Tibial nerve (tissue), 4 donors: Measurements from ENCODE around the gene RBM33. TPM values are rescaled to one million over a fixed set of nuclear protein-coding genes. Genes with fewer than 3 reads are reported as not detected.

Source experiments
- DNase-seq, 2 donors: peaks; one replicate each; pipeline ENCODE4 v3.0.0-alpha.2; 2019; ENCODE audit warnings: low spot score in 2 of 2
- H3K27ac ChIP-seq, 4 donors: fragments of 200-600 bp; sonication (generic) in 3 of 4; one replicate each; pipeline ENCODE4 v1.5.1; 2017 to 2019; ENCODE audit warnings: mild to moderate bottlenecking in 1 of 4
- H3K27me3 ChIP-seq, 2 donors: fragments of 200-600 bp; sonication (generic) in 1 of 2; one replicate each; pipeline versions ENCODE4 v1.5.1 to v1.6.0; 2017 to 2019
- H3K36me3 ChIP-seq, 3 donors: fragments of 200-600 bp; sonication (generic); one replicate each; pipeline ENCODE4 v1.5.1; 2018 to 2019
- H3K4me1 ChIP-seq, 4 donors: fragments of 200-600 bp; sonication (generic) in 3 of 4; one replicate each; pipeline ENCODE4 v1.5.1; 2017 to 2019
- H3K4me3 ChIP-seq, 4 donors: fragments of 200-600 bp; sonication (generic) in 3 of 4; one replicate each; pipeline ENCODE4 v1.5.1; 2017 to 2019; ENCODE audit warnings: mild to moderate bottlenecking in 1 of 4, moderate library complexity in 1 of 4
- H3K9me3 ChIP-seq, 4 donors: fragments of 200-600 bp; sonication (generic) in 3 of 4; one replicate each; pipeline ENCODE4 v1.5.1; 2017 to 2019
- EP300 ChIP-seq, 2 donors: sonication (generic); formaldehyde crosslinking; IDR thresholded peaks; one replicate each; pipeline ENCODE4 v1.6.1; 2017; ENCODE audit warnings: antibody characterized with exemption in 2 of 2, mild to moderate bottlenecking in 1 of 2
- POLR2A ChIP-seq, 2 donors: fragments of 450-650 bp; IDR thresholded peaks; one replicate each; pipeline ENCODE4 v1.6.1; 2017; ENCODE audit warnings: antibody characterized with exemption in 2 of 2, mild to moderate bottlenecking in 2 of 2, moderate library complexity in 2 of 2
- WGBS, 2 donors: methylation state at CpG; one replicate each; pipeline ENCODE4 v1.1.5; 2018; 5-methylcytosine and 5-hydroxymethylcytosine counted together
- total RNA-seq, 4 donors: library from RNA; depleted of rRNA; stranded (reverse); fragments of >200 nt; gene quantifications; one replicate each; pipeline ENCODE4 v1.1.0, GENCODE V29; 2016
- TF ChIP-seq, protein P1 (sequence below), 5 experiments: fragments of 200-600 bp in 3 of 5; fragments of 450-650 bp in 2 of 5; sonication (generic) in 3 of 5; IDR thresholded peaks; one replicate each; pipeline ENCODE4 v1.5.1; 2016 to 2019; ENCODE audit warnings: antibody characterized with exemption in 5 of 5, mild to moderate bottlenecking in 3 of 5, moderate library complexity in 2 of 5

The RBM33 gene
- total RNA-seq, 4 donors from 2014 or later = 85.0 to 92.4 (median 88.3) TPM

DNA sequence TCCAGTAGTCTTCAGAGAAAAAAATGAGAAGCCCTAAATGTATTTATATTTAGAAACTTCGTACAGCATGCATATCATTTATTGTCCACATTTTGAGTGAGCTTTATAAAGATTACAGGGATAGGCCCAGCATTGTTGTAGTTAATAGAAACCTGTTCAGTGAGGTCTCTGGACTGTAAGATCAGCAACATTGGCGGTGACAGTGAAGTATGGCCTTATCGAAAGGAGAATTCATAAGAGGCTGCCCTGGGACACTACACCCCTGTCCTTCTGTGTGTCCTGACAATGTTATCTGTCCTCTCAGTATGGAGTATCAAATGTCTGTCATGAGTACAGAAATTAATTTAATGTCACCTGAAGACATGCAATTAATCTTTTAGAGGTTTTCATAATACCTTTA, 110.6 kb downstream of the RBM33 start:
- no peak overlapping the region for H3K27ac ChIP-seq
- no peak for DNase-seq
- H3K4me1 ChIP-seq = peaks cover 0 to 59% (median 12%) of the 10 kb centered on the region in 4 donors
- H3K9me3 ChIP-seq = no peaks in the 10 kb centered on the region
- no peaks in the 10 kb centered on the region for H3K27me3 ChIP-seq
- peaks cover 0 to 18% (median 0%) of the 10 kb centered on the region in 3 donors for H3K36me3 ChIP-seq
- 84 to 87% methylated on average over 3 of the region's 3 CpGs for WGBS, 2 donors
- TF ChIP-seq, protein P1, sequence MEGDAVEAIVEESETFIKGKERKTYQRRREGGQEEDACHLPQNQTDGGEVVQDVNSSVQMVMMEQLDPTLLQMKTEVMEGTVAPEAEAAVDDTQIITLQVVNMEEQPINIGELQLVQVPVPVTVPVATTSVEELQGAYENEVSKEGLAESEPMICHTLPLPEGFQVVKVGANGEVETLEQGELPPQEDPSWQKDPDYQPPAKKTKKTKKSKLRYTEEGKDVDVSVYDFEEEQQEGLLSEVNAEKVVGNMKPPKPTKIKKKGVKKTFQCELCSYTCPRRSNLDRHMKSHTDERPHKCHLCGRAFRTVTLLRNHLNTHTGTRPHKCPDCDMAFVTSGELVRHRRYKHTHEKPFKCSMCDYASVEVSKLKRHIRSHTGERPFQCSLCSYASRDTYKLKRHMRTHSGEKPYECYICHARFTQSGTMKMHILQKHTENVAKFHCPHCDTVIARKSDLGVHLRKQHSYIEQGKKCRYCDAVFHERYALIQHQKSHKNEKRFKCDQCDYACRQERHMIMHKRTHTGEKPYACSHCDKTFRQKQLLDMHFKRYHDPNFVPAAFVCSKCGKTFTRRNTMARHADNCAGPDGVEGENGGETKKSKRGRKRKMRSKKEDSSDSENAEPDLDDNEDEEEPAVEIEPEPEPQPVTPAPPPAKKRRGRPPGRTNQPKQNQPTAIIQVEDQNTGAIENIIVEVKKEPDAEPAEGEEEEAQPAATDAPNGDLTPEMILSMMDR (IDR thresholded peaks at IDR 0.05) = no peak
- TF ChIP-seq POLR2A (IDR thresholded peaks at IDR 0.05) (no peak), EP300 (IDR thresholded peaks at IDR 0.05) (no peak)
- no peak overlapping the region for H3K4me3 ChIP-seq

- Histone ChIP-seq H3K36me3 (peaks cover 0 to 21% (median 0%) of the 10 kb centered on the region in 3 donors), H3K27ac (no peak overlapping the region), H3K4me3 (no peak overlapping the region), H3K4me1 (peaks cover 0 to 50% (median 12%) of the 10 kb centered on the region in 4 donors), H3K27me3 (no peaks in the 10 kb centered on the region), H3K9me3 (no peaks in the 10 kb centered on the region)
- DNase-seq = no peak
- TF ChIP-seq, protein P1 (IDR thresholded peaks at IDR 0.05) = no peak
- peak in 1 of 2 donors; percentile 14 for TF ChIP-seq EP300 (IDR thresholded peaks at IDR 0.05)
- TF ChIP-seq POLR2A (IDR thresholded peaks at IDR 0.05) = no peak
- WGBS, 2 donors = 89 to 91% methylated on average over 9 of the region's 9 CpGs
These were observed 111.9 kb downstream of the RBM33 start for GRCh38 chr7:155756322-155756721.

- Histone ChIP-seq H3K27ac (no peak overlapping the region), H3K4me3 (no peak overlapping the region), H3K27me3 (no peaks in the 10 kb centered on the region), H3K9me3 (no peaks in the 10 kb centered on the region), H3K4me1 (peaks cover 0 to 50% (median 9%) of the 10 kb centered on the region in 4 donors), H3K36me3 (peaks cover 0 to 24% (median 0%) of the 10 kb centered on the region in 3 donors)
- DNase-seq = no peak
- TF ChIP-seq EP300 (IDR thresholded peaks at IDR 0.05) (no peak), POLR2A (IDR thresholded peaks at IDR 0.05) (no peak)
- TF ChIP-seq, protein P1 (IDR thresholded peaks at IDR 0.05) = no peak
- 88 to 89% methylated on average over 6 to 7 of the region's 10 CpGs for WGBS, 2 donors
These were observed 113.9 kb downstream of the RBM33 start for GRCh38 chr7:155758348-155758747.

DNA sequence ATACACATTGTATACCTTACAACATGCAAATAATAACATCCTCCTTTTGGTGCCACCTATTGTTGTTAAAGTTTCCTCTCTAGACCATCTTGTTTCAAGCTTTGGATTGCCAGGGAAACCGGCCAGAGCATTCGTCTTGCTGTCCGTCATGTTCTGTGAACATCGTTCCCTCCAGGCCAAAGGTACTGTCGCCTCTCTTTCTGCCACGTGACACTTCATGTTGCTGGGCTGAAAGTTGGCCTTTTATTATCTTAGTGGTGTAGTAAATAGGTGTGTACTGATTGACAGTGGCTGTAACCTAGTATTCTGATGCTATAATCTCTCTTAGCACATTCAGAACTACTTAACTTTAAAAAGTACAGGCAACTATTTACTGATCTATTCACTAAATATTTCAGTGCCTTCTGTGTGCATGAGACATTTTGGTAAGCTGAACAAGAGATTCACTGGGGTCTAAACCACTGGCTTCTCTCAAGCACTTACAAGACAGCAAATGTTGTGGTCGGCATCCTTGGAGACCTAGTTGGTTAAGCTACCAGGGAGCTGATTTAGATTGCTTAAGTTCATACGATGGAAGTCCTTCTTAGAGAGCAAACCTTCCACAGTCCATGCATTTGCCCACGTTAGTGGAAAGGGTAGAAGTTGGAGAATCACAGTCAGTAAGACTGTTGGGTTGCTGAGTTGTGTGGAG, 115.4 kb downstream of the RBM33 start:
- Histone ChIP-seq H3K27ac (no peak overlapping the region), H3K9me3 (no peaks in the 10 kb centered on the region), H3K4me1 (peaks cover 0 to 45% (median 6%) of the 10 kb centered on the region in 4 donors), H3K36me3 (peaks cover 0 to 39% (median 7%) of the 10 kb centered on the region in 3 donors), H3K4me3 (no peak overlapping the region), H3K27me3 (no peaks in the 10 kb centered on the region)
- WGBS, 2 donors = 92% methylated on average over 9 of the region's 9 CpGs
- TF ChIP-seq, protein P1 (IDR thresholded peaks at IDR 0.05) = no peak
- TF ChIP-seq POLR2A (IDR thresholded peaks at IDR 0.05) (no peak), EP300 (IDR thresholded peaks at IDR 0.05) (no peak)
- DNase-seq = no peak

- 88 to 94% methylated on average over 5 of the region's 5 CpGs for WGBS, 2 donors
- no peak for TF ChIP-seq POLR2A (IDR thresholded peaks at IDR 0.05)
- peak in 1 of 2 donors; percentile 19 for TF ChIP-seq EP300 (IDR thresholded peaks at IDR 0.05)
- H3K27ac ChIP-seq = no peak overlapping the region
- DNase-seq = no peak
- H3K36me3 ChIP-seq = peaks cover 0 to 52% (median 16%) of the 10 kb centered on the region in 3 donors
- H3K4me1 ChIP-seq = peaks cover 0 to 53% (median 6%) of the 10 kb centered on the region in 4 donors
- no peaks in the 10 kb centered on the region for H3K27me3 ChIP-seq
- no peak overlapping the region for H3K4me3 ChIP-seq
- no peaks in the 10 kb centered on the region for H3K9me3 ChIP-seq
These were observed 116.7 kb downstream of the RBM33 start for GRCh38 chr7:155761162-155761561.
